Activated CD8-positive, alpha-beta T cell treated with anti-CD3 and anti-CD28 coated beads for 36 hours (primary cell): ENCODE data around the gene MED19. TPM values are rescaled to one million over a fixed set of nuclear protein-coding genes. Genes with fewer than 3 reads are reported as not detected.
A peak's percentile ranks its signal among the peaks of the same experiment; 100 is the strongest.
"Not testable (repeated sequence)": the region's sequence is repeated elsewhere in the genome, so short reads cannot be mapped to it uniquely, and the experiment has no call there.

Experiments
- ATAC-seq: fragments of 200-7000 bp; cut with Tn5 transposase; one replicate; pipeline ENCODE4 v1.10.0; 2021; ENCODE audit warnings: mild to moderate bottlenecking, moderate library complexity
- CTCF ChIA-PET: fragments of 350-600 bp; sonication (Branson Sonifier 250); formaldehyde crosslinking; loops from one replicate; lab custom pipeline; 2021; ENCODE audit warnings: antibody characterized with exemption; lab: Charles Lee
- POLR2A ChIA-PET: fragments of 350-600 bp; sonication (Branson Sonifier 250); formaldehyde crosslinking; loops from one replicate; lab custom pipeline; 2021; ENCODE audit warnings: antibody characterized with exemption; lab: Charles Lee
- DNase-seq: peaks from one replicate; pipeline ENCODE4 v3.0.0-alpha.2; 2020
- H3K27ac Mint-ChIP-seq: one replicate; pipeline ENCODE4 v1.8.0; 2021; ENCODE audit warnings: mild to moderate bottlenecking, mixed read lengths
- H3K27me3 Mint-ChIP-seq: one replicate; pipeline ENCODE4 v1.8.0; 2021; ENCODE audit warnings: mixed read lengths
- H3K36me3 Mint-ChIP-seq: one replicate; pipeline ENCODE4 v1.8.0; 2021; ENCODE audit warnings: low read depth, mixed read lengths
- H3K4me1 Mint-ChIP-seq: one replicate; pipeline ENCODE4 v1.8.0; 2021; ENCODE audit warnings: low read depth, mixed read lengths
- H3K4me3 Mint-ChIP-seq: one replicate; pipeline ENCODE4 v1.8.0; 2021; ENCODE audit warnings: mild to moderate bottlenecking, moderate library complexity, mixed read lengths
- H3K9me3 Mint-ChIP-seq: one replicate; pipeline ENCODE4 v1.8.0; 2021; ENCODE audit warnings: mixed read lengths
- CTCF ChIP-seq: fragments of 200-600 bp; IDR thresholded peaks from one replicate; pipeline ENCODE4 v1.8.0; 2022; ENCODE audit warnings: antibody characterized with exemption, mild to moderate bottlenecking
- intact Hi-C: fragments of 100-400 bp; cut with micrococcal nuclease; formaldehyde crosslinking; loops from one replicate; pipeline ENCODE4 v1.10.0; 2022
- total RNA-seq, 2 experiments: library from RNA; stranded (reverse); gene quantifications; one replicate each; pipeline ENCODE4 v1.2.3, GENCODE V29; 2021

MED19 gene
- total RNA-seq, 2 experiments from 2014 or later: 9.1 to 10.3 TPM

- intact Hi-C loops: no loop called here
- ChIA-PET POLR2A (interaction anchor here (1.8 kb wide), 1 partner anchor 18 kb away, joined by 4 read pairs; no protein-coding TSS in a partner anchor), CTCF (interaction anchor here (0.9 to 1.4 kb wide), 3 partner anchors 9 to 101 kb away, joined by 3 to 4 read pairs (median 3); no protein-coding TSS in a partner anchor)
- ATAC-seq (no peak), DNase-seq (no peak)
- no peaks in the 10 kb centered on the region for H3K27me3 Mint-ChIP-seq
- no peak overlapping the region for H3K4me3 Mint-ChIP-seq
- TF ChIP-seq CTCF: no peak
- H3K27ac Mint-ChIP-seq: peak overlapping the region; percentile 34
- H3K36me3 Mint-ChIP-seq: peaks cover 26% of the 10 kb centered on the region
- no peaks in the 10 kb centered on the region for H3K9me3 Mint-ChIP-seq
- H3K4me1 Mint-ChIP-seq: no peaks in the 10 kb centered on the region
These were observed 12.2 kb downstream of the MED19 start for GRCh38 chr11:57699813-57700212.

GRCh38 chr11:57698843-57699365 is 13.1 kb downstream of the MED19 start:
- no peaks in the 10 kb centered on the region for H3K27me3 Mint-ChIP-seq
- ChIA-PET POLR2A (interaction anchor here (1.0 to 1.8 kb wide), 3 partner anchors 9 to 19 kb away, joined by 3 to 5 read pairs (median 4); no protein-coding TSS in a partner anchor), CTCF (interaction anchor here (0.8 to 1.3 kb wide), 4 partner anchors 9 to 102 kb away, joined by 3 to 6 read pairs (median 3); no protein-coding TSS in a partner anchor)
- no peak overlapping the region for H3K4me3 Mint-ChIP-seq
- H3K36me3 Mint-ChIP-seq: peaks cover 30% of the 10 kb centered on the region
- H3K4me1 Mint-ChIP-seq: no peaks in the 10 kb centered on the region
- intact Hi-C loops: no loop called here
- H3K27ac Mint-ChIP-seq: no peak overlapping the region
- no peaks in the 10 kb centered on the region for H3K9me3 Mint-ChIP-seq
- no peak for DNase-seq
- no peak for ATAC-seq
- TF ChIP-seq CTCF: no peak

GRCh38 chr11:57690474-57690873 is 21.5 kb downstream of the MED19 start:
- H3K9me3 Mint-ChIP-seq, H3K4me1 Mint-ChIP-seq, ATAC-seq, CTCF ChIA-PET, DNase-seq, H3K4me3 Mint-ChIP-seq, H3K27ac Mint-ChIP-seq, POLR2A ChIA-PET, H3K27me3 Mint-ChIP-seq, intact Hi-C loops: not testable (repeated sequence)
- peaks cover 40% of the 10 kb centered on the region for H3K36me3 Mint-ChIP-seq

GRCh38 chr11:57681168-57681567 is 30.8 kb downstream of the MED19 start:
- peak overlapping the region; percentile 37 for H3K27ac Mint-ChIP-seq

GRCh38 chr11:57680552-57680874 is 31.5 kb downstream of the MED19 start:
- DNase-seq (no peak), ATAC-seq (peak; percentile 55)
- no peaks in the 10 kb centered on the region for H3K27me3 Mint-ChIP-seq
- TF ChIP-seq CTCF: no peak
- peaks cover 56% of the 10 kb centered on the region for H3K4me1 Mint-ChIP-seq
- H3K9me3 Mint-ChIP-seq: no peaks in the 10 kb centered on the region
- CTCF ChIA-PET: interaction anchor here (0.8 to 1.1 kb wide), 3 partner anchors 8 to 153 kb away, joined by 3 to 5 read pairs (median 3); no protein-coding TSS in a partner anchor
- H3K27ac Mint-ChIP-seq: peak overlapping the region; percentile 37
- H3K4me3 Mint-ChIP-seq: no peak overlapping the region
- intact Hi-C loops: no loop called here
- POLR2A ChIA-PET: interaction anchor here (0.7 to 1.4 kb wide), 4 partner anchors 21 to 60 kb away, joined by 3 read pairs; no protein-coding TSS in a partner anchor
- peaks cover 55% of the 10 kb centered on the region for H3K36me3 Mint-ChIP-seq

More at GRCh38 chr11:57681168-57681567, 30.8 kb downstream of the MED19 start:
- H3K27me3 Mint-ChIP-seq: no peaks in the 10 kb centered on the region
- no peaks in the 10 kb centered on the region for H3K9me3 Mint-ChIP-seq
- ATAC-seq (no peak), DNase-seq (no peak)
- intact Hi-C loops: no loop called here
- ChIA-PET CTCF (no interaction called here), POLR2A (interaction anchor here (1.4 kb wide), 1 partner anchor 33 kb away, joined by 3 read pairs; no protein-coding TSS in a partner anchor)
- H3K36me3 Mint-ChIP-seq: peaks cover 51% of the 10 kb centered on the region
- no peak overlapping the region for H3K4me3 Mint-ChIP-seq
- TF ChIP-seq CTCF: no peak
- H3K4me1 Mint-ChIP-seq: peaks cover 49% of the 10 kb centered on the region
